ENCODE measurements around the gene ZRANB2.

Gene ZRANB2

GRCh38 chr1:71088645-71089287, 7.9 kb upstream of the ZRANB2 start:
- Histone ChIP-seq H3K36me3 (ENCODE audit: control insufficient read depth, insufficient read depth, low read length) (no peaks in the 10 kb centered on the region), H3K4me1 (ENCODE audit: control insufficient read depth, insufficient read depth, low read length) (peaks cover 2% of the 10 kb centered on the region), H3K4me3 (ENCODE audit: low read length) (no peak overlapping the region), H3K27ac (ENCODE audit: low read depth, low read length) (no peak overlapping the region), H3K27me3 (ENCODE audit: control insufficient read depth, insufficient read depth, low read length) (no peaks in the 10 kb centered on the region), H3K9ac (ENCODE audit: low read length) (no peak overlapping the region)

GRCh38 chr1:71087713-71088112, 6.9 kb upstream of the ZRANB2 start:
- no peak overlapping the region for H3K9ac ChIP-seq (ENCODE audit: low read length)
- H3K27me3 ChIP-seq (ENCODE audit: control insufficient read depth, insufficient read depth, low read length) = no peaks in the 10 kb centered on the region
- no peak overlapping the region for H3K4me3 ChIP-seq (ENCODE audit: low read length)
- H3K36me3 ChIP-seq (ENCODE audit: control insufficient read depth, insufficient read depth, low read length) = no peaks in the 10 kb centered on the region
- H3K4me1 ChIP-seq (ENCODE audit: control insufficient read depth, insufficient read depth, low read length) = peaks cover 2% of the 10 kb centered on the region
- H3K27ac ChIP-seq (ENCODE audit: low read depth, low read length) = no peak overlapping the region

GRCh38 chr1:71087060-71087459, 6.2 kb upstream of the ZRANB2 start:
- Histone ChIP-seq H3K36me3 (ENCODE audit: control insufficient read depth, insufficient read depth, low read length) (no peaks in the 10 kb centered on the region), H3K4me1 (ENCODE audit: control insufficient read depth, insufficient read depth, low read length) (peaks cover 2% of the 10 kb centered on the region), H3K27me3 (ENCODE audit: control insufficient read depth, insufficient read depth, low read length) (no peaks in the 10 kb centered on the region), H3K27ac (ENCODE audit: low read depth, low read length) (no peak overlapping the region), H3K9ac (ENCODE audit: low read length) (no peak overlapping the region), H3K4me3 (ENCODE audit: low read length) (no peak overlapping the region)

- H3K27me3 ChIP-seq (ENCODE audit: control insufficient read depth, insufficient read depth, low read length) = no peaks in the 10 kb centered on the region
- H3K4me1 ChIP-seq (ENCODE audit: control insufficient read depth, insufficient read depth, low read length) = peaks cover 2% of the 10 kb centered on the region
- H3K4me3 ChIP-seq (ENCODE audit: low read length) = no peak overlapping the region
- H3K27ac ChIP-seq (ENCODE audit: low read depth, low read length) = no peak overlapping the region
- H3K9ac ChIP-seq (ENCODE audit: low read length) = no peak overlapping the region
- H3K36me3 ChIP-seq (ENCODE audit: control insufficient read depth, insufficient read depth, low read length) = no peaks in the 10 kb centered on the region
These were observed 5.5 kb upstream of the ZRANB2 start for GRCh38 chr1:71086331-71086730.

DNA sequence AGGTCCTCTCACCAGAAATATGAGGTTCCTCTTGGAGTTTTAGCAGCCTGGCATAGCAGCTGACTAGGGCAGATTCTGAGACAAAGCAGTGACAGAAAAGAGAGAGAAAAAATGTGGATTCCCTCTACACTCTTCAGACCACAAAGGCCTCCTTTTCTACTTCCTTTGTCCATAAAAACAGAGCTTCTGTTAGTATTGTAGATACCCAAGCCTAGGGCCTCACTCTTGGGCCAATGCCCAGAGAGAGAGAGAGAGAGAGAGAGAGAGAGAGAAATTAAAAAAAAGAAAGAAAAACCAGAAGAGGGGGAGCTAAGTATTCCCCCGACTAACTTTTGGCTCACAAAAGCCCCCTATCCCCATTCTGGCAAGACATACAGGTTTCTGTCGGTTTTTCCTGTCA, 2.4 kb upstream of the ZRANB2 start:
- Histone ChIP-seq H3K27ac (ENCODE audit: low read depth, low read length) (no peak overlapping the region), H3K36me3 (ENCODE audit: control insufficient read depth, insufficient read depth, low read length) (no peaks in the 10 kb centered on the region), H3K27me3 (ENCODE audit: control insufficient read depth, insufficient read depth, low read length) (no peaks in the 10 kb centered on the region), H3K4me3 (ENCODE audit: low read length) (no peak overlapping the region), H3K9ac (ENCODE audit: low read length) (no peak overlapping the region), H3K4me1 (ENCODE audit: control insufficient read depth, insufficient read depth, low read length) (peaks cover 5% of the 10 kb centered on the region)

GRCh38 chr1:71081697-71082080, 854 bp upstream of the ZRANB2 start:
- no peaks in the 10 kb centered on the region for H3K27me3 ChIP-seq (ENCODE audit: control insufficient read depth, insufficient read depth, low read length)
- peaks cover 5% of the 10 kb centered on the region for H3K4me1 ChIP-seq (ENCODE audit: control insufficient read depth, insufficient read depth, low read length)
- H3K27ac ChIP-seq (ENCODE audit: low read depth, low read length) = peak overlapping the region; percentile 90
- no peak overlapping the region for H3K9ac ChIP-seq (ENCODE audit: low read length)
- H3K4me3 ChIP-seq (ENCODE audit: low read length) = peak overlapping the region; percentile 95
- no peaks in the 10 kb centered on the region for H3K36me3 ChIP-seq (ENCODE audit: control insufficient read depth, insufficient read depth, low read length)

GRCh38 chr1:71080230-71080738, 551 bp downstream of the ZRANB2 start:
- H3K4me1 ChIP-seq (ENCODE audit: control insufficient read depth, insufficient read depth, low read length) = peaks cover 5% of the 10 kb centered on the region

DNA sequence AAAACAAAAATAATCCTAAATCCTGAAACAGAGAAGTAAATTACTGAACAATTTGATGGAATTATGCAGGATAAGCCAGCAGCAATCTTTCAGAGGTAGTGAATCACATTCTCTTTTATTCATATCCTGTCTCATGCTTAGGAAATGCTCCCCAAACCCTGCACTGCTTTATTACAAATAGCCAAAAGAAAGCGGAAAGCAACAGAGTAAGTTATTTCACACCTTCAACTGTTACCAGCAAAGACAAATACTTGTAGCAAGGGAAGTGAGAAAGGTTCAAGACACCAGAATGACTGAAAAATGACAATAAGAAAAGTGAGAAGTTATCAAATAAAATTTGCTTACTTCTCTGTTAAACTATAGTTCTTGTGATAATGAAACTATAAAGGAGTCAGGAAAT, 6.2 kb downstream of the ZRANB2 start:
- no peak overlapping the region for H3K9ac ChIP-seq (ENCODE audit: low read length)
- H3K27me3 ChIP-seq (ENCODE audit: control insufficient read depth, insufficient read depth, low read length) = no peaks in the 10 kb centered on the region
- peaks cover 20% of the 10 kb centered on the region for H3K36me3 ChIP-seq (ENCODE audit: control insufficient read depth, insufficient read depth, low read length)
- peaks cover 5% of the 10 kb centered on the region for H3K4me1 ChIP-seq (ENCODE audit: control insufficient read depth, insufficient read depth, low read length)
- no peak overlapping the region for H3K4me3 ChIP-seq (ENCODE audit: low read length)
- H3K27ac ChIP-seq (ENCODE audit: low read depth, low read length) = no peak overlapping the region

More at GRCh38 chr1:71080230-71080738, 551 bp downstream of the ZRANB2 start:
- Histone ChIP-seq H3K27me3 (ENCODE audit: control insufficient read depth, insufficient read depth, low read length) (no peaks in the 10 kb centered on the region), H3K27ac (ENCODE audit: low read depth, low read length) (peak overlapping the region; percentile 90), H3K4me3 (ENCODE audit: low read length) (peak overlapping the region; percentile 95), H3K9ac (ENCODE audit: low read length) (peak overlapping the region; percentile 90), H3K36me3 (ENCODE audit: control insufficient read depth, insufficient read depth, low read length) (peaks cover 1% of the 10 kb centered on the region)

GRCh38 chr1:71072273-71072672, 8.6 kb downstream of the ZRANB2 start:
- peaks cover 24% of the 10 kb centered on the region for H3K36me3 ChIP-seq (ENCODE audit: control insufficient read depth, insufficient read depth, low read length)
- no peak overlapping the region for H3K27ac ChIP-seq (ENCODE audit: low read depth, low read length)
- H3K4me1 ChIP-seq (ENCODE audit: control insufficient read depth, insufficient read depth, low read length) = no peaks in the 10 kb centered on the region
- H3K4me3 ChIP-seq (ENCODE audit: low read length) = no peak overlapping the region
- H3K9ac ChIP-seq (ENCODE audit: low read length) = no peak overlapping the region
- H3K27me3 ChIP-seq (ENCODE audit: control insufficient read depth, insufficient read depth, low read length) = no peaks in the 10 kb centered on the region

- Histone ChIP-seq H3K27me3 (ENCODE audit: control insufficient read depth, insufficient read depth, low read length) (no peaks in the 10 kb centered on the region), H3K4me1 (ENCODE audit: control insufficient read depth, insufficient read depth, low read length) (no peaks in the 10 kb centered on the region), H3K4me3 (ENCODE audit: low read length) (no peak overlapping the region), H3K27ac (ENCODE audit: low read depth, low read length) (no peak overlapping the region), H3K36me3 (ENCODE audit: control insufficient read depth, insufficient read depth, low read length) (peaks cover 24% of the 10 kb centered on the region), H3K9ac (ENCODE audit: low read length) (no peak overlapping the region)
These were observed 9.1 kb downstream of the ZRANB2 start for GRCh38 chr1:71071720-71072119.

DNA sequence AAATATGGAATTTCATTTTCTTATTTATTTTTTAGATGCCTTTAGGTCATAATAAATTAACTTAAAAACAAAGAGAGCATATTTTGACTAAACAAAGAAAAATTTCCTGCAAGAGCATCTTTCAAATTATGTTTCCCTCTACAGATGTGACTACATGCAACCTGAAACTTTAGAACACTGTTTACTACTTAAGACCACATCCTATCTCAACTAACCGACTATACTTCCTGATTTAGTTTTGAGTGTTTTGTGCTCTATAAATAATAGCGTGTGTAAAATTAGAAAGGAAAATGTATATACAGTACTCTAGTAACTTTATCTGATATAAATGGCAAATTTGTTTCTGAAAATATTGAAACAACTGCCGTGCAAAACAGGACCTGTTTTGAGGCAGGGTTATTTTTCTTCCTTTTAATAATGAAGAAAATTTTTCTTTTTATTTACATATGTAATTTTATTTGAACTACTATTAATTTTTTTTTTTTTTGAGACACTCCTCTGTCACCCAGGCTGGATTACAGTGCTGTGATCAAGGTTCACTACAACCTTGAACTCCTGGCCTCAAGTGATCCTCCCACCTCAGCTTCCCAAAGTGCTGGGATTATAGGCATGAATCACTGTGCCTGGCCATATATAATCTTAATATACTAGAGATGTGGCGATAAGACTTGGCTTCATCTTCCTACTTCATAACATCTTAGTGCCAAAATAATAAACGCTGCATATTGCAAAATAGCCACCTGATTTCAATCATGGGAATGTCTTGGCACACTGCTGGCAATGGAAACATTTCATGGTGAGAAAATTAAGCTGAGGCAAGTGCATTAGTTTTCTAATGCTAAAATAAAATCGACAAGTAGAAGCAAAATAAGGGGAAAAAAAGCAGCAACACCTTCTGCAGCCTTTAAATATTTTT, 12.3 kb downstream of the ZRANB2 start:
- no peak overlapping the region for H3K4me3 ChIP-seq (ENCODE audit: low read length)
- H3K27me3 ChIP-seq (ENCODE audit: control insufficient read depth, insufficient read depth, low read length) = no peaks in the 10 kb centered on the region
- H3K4me1 ChIP-seq (ENCODE audit: control insufficient read depth, insufficient read depth, low read length) = no peaks in the 10 kb centered on the region
- peaks cover 16% of the 10 kb centered on the region for H3K36me3 ChIP-seq (ENCODE audit: control insufficient read depth, insufficient read depth, low read length)
- H3K27ac ChIP-seq (ENCODE audit: low read depth, low read length) = no peak overlapping the region
- no peak overlapping the region for H3K9ac ChIP-seq (ENCODE audit: low read length)

- Histone ChIP-seq H3K27ac (ENCODE audit: low read depth, low read length) (no peak overlapping the region), H3K4me3 (ENCODE audit: low read length) (no peak overlapping the region), H3K9ac (ENCODE audit: low read length) (no peak overlapping the region), H3K36me3 (ENCODE audit: control insufficient read depth, insufficient read depth, low read length) (peaks cover 9% of the 10 kb centered on the region), H3K4me1 (ENCODE audit: control insufficient read depth, insufficient read depth, low read length) (no peaks in the 10 kb centered on the region), H3K27me3 (ENCODE audit: control insufficient read depth, insufficient read depth, low read length) (no peaks in the 10 kb centered on the region)
These were observed 26.0 kb downstream of the ZRANB2 start for GRCh38 chr1:71054791-71055190.

Measured in rectal smooth muscle tissue (tissue), 1 donor.